ENCODE measurements around the gene SLC51B.

- TF ChIP-seq MXI1 (IDR thresholded peaks at IDR 0.05; ENCODE audit: low read depth, low read length) (peak; percentile 75), POLR2AphosphoS5 (IDR thresholded peaks at IDR 0.05; ENCODE audit: low read depth, low read length) (peak; percentile 94)
These were observed 16.1 kb upstream of the SLC51B start, which contains the start of gene MTFMT for GRCh38 chr15:65028921-65029735.

All from SK-N-SH (cell line).